H1 (cell line): ENCODE results near the gene NFIA. TPM values are rescaled to one million over a fixed set of nuclear protein-coding genes. Genes with fewer than 3 reads are reported as not detected.

Experiments
- CTCF ChIA-PET: fragments of 300-600 bp; sonication (Branson Sonifier 250); formaldehyde crosslinking; loops from one replicate; lab custom pipeline; 2021; ENCODE audit not compliant: partially characterized antibody; lab: Charles Lee
- POLR2A ChIA-PET: fragments of 300-600 bp; sonication (Branson Sonifier 250); formaldehyde crosslinking; loops from one replicate; lab custom pipeline; 2021; ENCODE audit warnings: inconsistent platforms; ENCODE audit not compliant: partially characterized antibody; lab: Charles Lee
- DNase-seq, 2 experiments: peaks; one replicate each; pipeline versions ENCODE4 v3.0.0 to v3.0.0-alpha.2; 2010 to 2022; ENCODE audit warnings: low spot score in 2 of 2, low read depth in 1 of 2, mixed read lengths in 1 of 2
- FAIRE-seq: peaks from 2 replicates; lab custom pipeline; 2011; peaks lifted over from hg19 to GRCh38; lab: Jason Lieb, UNC
- H2AFZ ChIP-seq: 2 replicates; pipeline ENCODE4 v1.8.1; 2012; ENCODE audit warnings: low read length, inconsistent platforms
- H2AK5ac ChIP-seq: 2 replicates; pipeline ENCODE4 v1.6.1; 2013; ENCODE audit warnings: low read depth, low read length
- H2BK120ac ChIP-seq: replicated peaks from 2 replicates; pipeline ENCODE3; 2013; ENCODE audit warnings: low read depth, low read length, inconsistent platforms
- H2BK12ac ChIP-seq: 2 replicates; pipeline ENCODE4 v1.6.1; 2013; ENCODE audit warnings: low read depth, low read length
- H2BK15ac ChIP-seq: 2 replicates; pipeline ENCODE4 v1.6.1; 2013; ENCODE audit warnings: low read length
- H2BK20ac ChIP-seq: 2 replicates; pipeline ENCODE4 v1.6.1; 2013; ENCODE audit warnings: low read length
- H2BK5ac ChIP-seq: 2 replicates; pipeline ENCODE4 v1.6.1; 2013; ENCODE audit warnings: low read depth, low read length
- H3K14ac ChIP-seq: 2 replicates; pipeline ENCODE4 v1.6.1; 2013; ENCODE audit warnings: inconsistent platforms; ENCODE audit not compliant: insufficient read length
- H3K18ac ChIP-seq: 2 replicates; pipeline ENCODE4 v1.6.1; 2013; ENCODE audit warnings: low read length; ENCODE audit errors: extremely low read depth
- H3K23ac ChIP-seq: 2 replicates; pipeline ENCODE4 v1.6.1; 2013; ENCODE audit warnings: inconsistent platforms; ENCODE audit not compliant: insufficient read length
- H3K23me2 ChIP-seq: 2 replicates; pipeline ENCODE4 v1.6.1; 2013; ENCODE audit warnings: low read depth, low read length
- H3K27ac ChIP-seq: 2 replicates; pipeline ENCODE4 v1.6.1; 2011; ENCODE audit warnings: low read depth, low read length, inconsistent platforms
- H3K27me3 ChIP-seq, 4 experiments: replicated peaks in 1 of 4; 1 replicate in 1 of 4; 2 replicates in 3 of 4; pipeline versions ENCODE4 v1.6.1 to v1.8.1; 2011 to 2013; ENCODE audit warnings: low read length in 3 of 4, mild to moderate bottlenecking in 3 of 4, inconsistent platforms in 2 of 4, mixed read lengths in 2 of 4, moderate library complexity in 1 of 4; ENCODE audit not compliant: control insufficient read depth in 3 of 4, insufficient read depth in 3 of 4; ENCODE audit errors: extremely low read depth in 1 of 4
- H3K36me3 ChIP-seq, 4 experiments: 2 replicates each; pipeline versions ENCODE4 v1.6.1 to v1.8.1; 2011 to 2013; ENCODE audit warnings: mild to moderate bottlenecking in 4 of 4, low read length in 3 of 4, moderate library complexity in 2 of 4, control low read depth in 1 of 4, inconsistent platforms in 1 of 4; ENCODE audit not compliant: insufficient read depth in 4 of 4, control insufficient read depth in 2 of 4
- H3K4ac ChIP-seq: replicated peaks from 2 replicates; pipeline ENCODE3; 2013; ENCODE audit warnings: low read length, low read depth, mixed read lengths, inconsistent platforms; ENCODE audit not compliant: insufficient read length
- H3K4me1 ChIP-seq, 4 experiments: replicated peaks in 1 of 4; 1 replicate in 1 of 4; 2 replicates in 3 of 4; pipeline versions ENCODE4 v1.6.1 to v1.8.1; 2011 to 2013; ENCODE audit warnings: low read length in 3 of 4, inconsistent platforms in 2 of 4, mixed read lengths in 1 of 4; ENCODE audit not compliant: insufficient read depth in 4 of 4, control insufficient read depth in 3 of 4
- H3K4me2 ChIP-seq, 2 experiments: 2 replicates each; pipeline versions ENCODE4 v1.6.1 to v1.8.1; 2011 to 2013; ENCODE audit warnings: low read depth in 2 of 2, low read length in 2 of 2, control low read depth in 1 of 2, inconsistent platforms in 1 of 2, mild to moderate bottlenecking in 1 of 2; ENCODE audit not compliant: insufficient read depth in 1 of 2
- H3K4me3 ChIP-seq, 4 experiments: fragments of 200-600, 300-600 bp in 1 of 4; sonication (generic), shearing (Covaris generic), sonication (Bioruptor Twin) in 1 of 4; 2 replicates each; pipeline versions ENCODE4 v1.5.1 to v1.8.1; 2011 to 2016; ENCODE audit warnings: low read length in 4 of 4, low read depth in 3 of 4, control low read depth in 2 of 4, inconsistent platforms in 2 of 4, mild to moderate bottlenecking in 2 of 4, mixed read lengths in 1 of 4, moderate library complexity in 1 of 4; ENCODE audit not compliant: insufficient read depth in 2 of 4; ENCODE audit errors: extremely low read depth in 1 of 4
- H3K56ac ChIP-seq: replicated peaks from 2 replicates; pipeline ENCODE3; 2013; ENCODE audit warnings: low read depth, mild to moderate bottlenecking, mixed read lengths, low read length, inconsistent platforms; ENCODE audit not compliant: insufficient read length
- H3K79me1 ChIP-seq: 2 replicates; pipeline ENCODE4 v1.6.1; 2013; ENCODE audit warnings: low read depth, low read length, control low read depth
- H3K79me2 ChIP-seq, 2 experiments: 2 replicates each; pipeline versions ENCODE4 v1.6.1 to v1.8.1; 2012 to 2013; ENCODE audit warnings: low read length in 2 of 2, mild to moderate bottlenecking in 2 of 2, inconsistent platforms in 1 of 2; ENCODE audit not compliant: insufficient read depth in 2 of 2, control insufficient read depth in 1 of 2
- H3K9ac ChIP-seq, 4 experiments: replicated peaks in 1 of 4; 1 replicate in 1 of 4; 2 replicates in 3 of 4; pipeline versions ENCODE4 v1.6.1 to v1.8.1; 2011 to 2013; ENCODE audit warnings: low read depth in 3 of 4, low read length in 3 of 4, control low read depth in 2 of 4, mild to moderate bottlenecking in 2 of 4, moderate library complexity in 2 of 4, inconsistent platforms in 1 of 4; ENCODE audit errors: extremely low read depth in 1 of 4
- H3K9me3 ChIP-seq, 2 experiments: 2 replicates each; pipeline versions ENCODE4 v1.6.1 to v1.8.1; 2012 to 2013; ENCODE audit warnings: mild to moderate bottlenecking in 2 of 2, moderate library complexity in 2 of 2, control low read depth in 1 of 2, inconsistent platforms in 1 of 2, low read depth in 1 of 2, low read length in 1 of 2, mixed read lengths in 1 of 2; ENCODE audit not compliant: insufficient read depth in 2 of 2
- H4K20me1 ChIP-seq, 2 experiments: replicated peaks in 1 of 2; 2 replicates each; pipeline versions ENCODE3 to v1.8.1; 2011 to 2013; ENCODE audit warnings: inconsistent platforms in 2 of 2, low read length in 2 of 2, mild to moderate bottlenecking in 1 of 2; ENCODE audit not compliant: insufficient read depth in 2 of 2, control insufficient read depth in 1 of 2
- H4K5ac ChIP-seq: 2 replicates; pipeline ENCODE4 v1.6.1; 2013; ENCODE audit warnings: low read length, low read depth, mixed read lengths, inconsistent platforms; ENCODE audit not compliant: insufficient read length
- H4K8ac ChIP-seq: 2 replicates; pipeline ENCODE4 v1.8.0; 2013; ENCODE audit warnings: mild to moderate bottlenecking, moderate library complexity, low read length, inconsistent platforms; ENCODE audit not compliant: insufficient read depth; ENCODE audit errors: extremely low read depth
- H4K91ac ChIP-seq: replicated peaks from 2 replicates; pipeline ENCODE3; 2013; ENCODE audit warnings: low read length, mixed read lengths, inconsistent platforms; ENCODE audit not compliant: insufficient read length
- GABPA ChIP-seq: IDR thresholded peaks from 2 replicates; pipeline ENCODE4 v1.6.1; 2011; ENCODE audit warnings: mild to moderate bottlenecking, low read length, moderate library complexity, borderline replicate concordance; ENCODE audit not compliant: insufficient read depth
- GTF2F1 ChIP-seq: IDR thresholded peaks from 2 replicates; pipeline ENCODE4 v1.6.1; 2012; ENCODE audit warnings: low read depth, low read length, improper control_type of control experiment, borderline replicate concordance
- WGBS, 2 experiments: shearing (Covaris generic) in 1 of 2; methylation state at CpG; one replicate each; pipeline versions ENCODE4 v1.1.6 to v1.1.7; 2013 to 2015; ENCODE audit warnings: low lambda C conversion rate in 2 of 2, mixed read lengths in 2 of 2, inconsistent platforms in 1 of 2, low coverage in 1 of 2, missing lambda C conversion rate in 1 of 2; ENCODE audit not compliant: insufficient replicate concordance in 2 of 2, insufficient coverage in 1 of 2, insufficient read length in 1 of 2; ENCODE audit errors: extremely low coverage in 1 of 2, missing lambda C conversion rate in 1 of 2; 5-methylcytosine and 5-hydroxymethylcytosine counted together
- polyA plus RNA-seq, 7 experiments: library from polyadenylated mRNA; depleted of rRNA in 3 of 7; stranded (reverse) in 5 of 7; unstranded in 2 of 7; fragments of >200 nt in 5 of 7; fragments of 200-250 nt in 2 of 7; gene quantifications; 1 replicate in 5 of 7; 2 replicates in 1 of 7; 4 replicates in 1 of 7; pipeline versions ENCODE4 v1.2.1 to v1.2.3, GENCODE V29; 2011 to 2013; ENCODE audit warnings: missing spikeins in 2 of 7, mixed read lengths in 2 of 7
- total RNA-seq: library from RNA; stranded (reverse); fragmentation: NEBNext Ultra II Directional; extraction: Animal tissue kit (Norgen Biotek cat#: 25700); gene quantifications from 2 replicates; pipeline ENCODE4 v1.2.1, GENCODE V29; 2021
- TF ChIP-seq, protein P1 (sequence below): IDR thresholded peaks from 2 replicates; pipeline ENCODE4 v1.6.1; 2012; ENCODE audit warnings: inconsistent platforms

Gene NFIA
- total and polyA plus RNA-seq, 2 of the 8 experiments (the other 6 are each of a cell fraction or from before 2014, with no cell fraction given): 1.8 to 2.3 TPM

DNA sequence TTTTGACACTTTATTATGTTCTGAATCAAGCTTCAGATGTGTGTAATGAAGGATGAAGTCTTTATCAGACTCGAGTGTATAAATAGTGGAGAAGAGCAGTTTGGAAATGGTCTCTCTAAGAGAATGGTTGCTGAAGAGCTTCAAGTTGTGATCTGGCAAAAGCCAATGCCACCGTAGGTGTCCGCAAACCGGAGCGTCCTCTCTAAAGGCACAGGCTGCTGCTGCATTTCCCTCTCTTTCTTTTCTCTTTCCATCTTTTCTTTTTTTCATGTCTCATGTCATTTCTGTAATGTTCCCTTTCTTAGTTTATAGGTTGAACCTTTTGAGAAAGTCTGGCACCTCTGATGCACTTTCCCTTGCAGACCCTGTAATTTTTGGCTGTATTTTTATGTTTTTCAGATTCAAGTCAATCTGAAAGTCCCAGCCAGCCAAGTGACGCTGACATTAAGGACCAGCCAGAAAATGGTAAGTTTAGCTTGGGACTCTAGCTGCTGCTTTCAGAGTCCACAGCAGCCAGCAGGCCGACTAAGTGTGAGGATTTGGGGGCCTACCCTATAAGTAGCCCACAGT lies 194.8 kb downstream of the NFIA start:
- H3K4ac ChIP-seq: no peak overlapping the region
- H3K27me3 ChIP-seq: no peaks in the 10 kb centered on the region
- peaks cover 0 to 4% (median 0%) of the 10 kb centered on the region in 4 experiments; a peak in 3 of 7 replicates for H3K4me1 ChIP-seq
- no peaks in the 10 kb centered on the region for H3K36me3 ChIP-seq
- no peak overlapping the region for H2BK12ac ChIP-seq
- H3K23me2 ChIP-seq: no peaks in the 10 kb centered on the region
- no peak overlapping the region for H3K18ac ChIP-seq
- no peak overlapping the region for H2BK20ac ChIP-seq
- H2AK5ac ChIP-seq: no peak overlapping the region
- H4K5ac ChIP-seq: no peak overlapping the region
- no peak overlapping the region for H2AFZ ChIP-seq
- H3K9me3 ChIP-seq: no peaks in the 10 kb centered on the region
- H3K4me3 ChIP-seq: no peak overlapping the region
- H2BK5ac ChIP-seq: no peak overlapping the region
- no peak overlapping the region for H3K27ac ChIP-seq
- peak overlapping the region; percentile 74 for H2BK120ac ChIP-seq
- TF ChIP-seq GTF2F1: no peak
- no peak for TF ChIP-seq GABPA
- TF ChIP-seq, protein P1, sequence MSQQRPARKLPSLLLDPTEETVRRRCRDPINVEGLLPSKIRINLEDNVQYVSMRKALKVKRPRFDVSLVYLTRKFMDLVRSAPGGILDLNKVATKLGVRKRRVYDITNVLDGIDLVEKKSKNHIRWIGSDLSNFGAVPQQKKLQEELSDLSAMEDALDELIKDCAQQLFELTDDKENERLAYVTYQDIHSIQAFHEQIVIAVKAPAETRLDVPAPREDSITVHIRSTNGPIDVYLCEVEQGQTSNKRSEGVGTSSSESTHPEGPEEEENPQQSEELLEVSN: no peak
- TF ChIP-seq, all 59 proteins: peak for 0
- Histone ChIP-seq H3K23ac (no peak overlapping the region), H3K14ac (no peak overlapping the region), H3K79me1 (no peaks in the 10 kb centered on the region), H3K79me2 (no peaks in the 10 kb centered on the region), H4K20me1 (no peaks in the 10 kb centered on the region), H4K8ac (no peak overlapping the region; the same call in 1 of the 2 replicates), H3K56ac (no peak overlapping the region), H3K9ac (no peak overlapping the region), H3K4me2 (no peak overlapping the region), H2BK15ac (no peak overlapping the region), H4K91ac (no peak overlapping the region)
- ChIA-PET POLR2A (interaction anchor here (0.7 kb wide), 1 partner anchor 10 kb away, joined by 4 read pairs; no protein-coding TSS in a partner anchor), CTCF (interaction anchor here (0.7 to 1.9 kb wide), 3 partner anchors 9 to 17 kb away, joined by 4 to 6 read pairs (median 4); no protein-coding TSS in a partner anchor)
- FAIRE-seq (no peak), DNase-seq (no peak)
- WGBS, 2 experiments: 82% methylated on average over 7 of the region's 7 CpGs; no CpG with 5 or more reads in 1 of the 2 experiments
